Colonic mucosa (tissue), 4 donors: ENCODE data around the gene ACTR6. TPM values are rescaled to one million over a fixed set of nuclear protein-coding genes. Genes with fewer than 3 reads are reported as not detected.

ENCODE experiments used
- DNase-seq: peaks from one replicate; pipeline ENCODE4 v3.0.0-alpha.2; 2020
- H3K27ac ChIP-seq: fragments of 200-600 bp; one replicate; pipeline ENCODE4 v1.8.0; 2021
- H3K27me3 ChIP-seq: fragments of 200-600 bp; one replicate; pipeline ENCODE4 v1.8.0; 2021
- H3K36me3 ChIP-seq: fragments of 200-600 bp; one replicate; pipeline ENCODE4 v1.8.0; 2021
- H3K4me1 ChIP-seq: fragments of 200-600 bp; one replicate; pipeline ENCODE4 v1.8.0; 2021; ENCODE audit warnings: mild to moderate bottlenecking
- H3K4me3 ChIP-seq: fragments of 200-600 bp; one replicate; pipeline ENCODE4 v1.8.0; 2021
- H3K9ac ChIP-seq, 2 donors: one replicate each; pipeline ENCODE4 v1.7.0; 2013; ENCODE audit warnings: control low read depth in 2 of 2, low read depth in 2 of 2, low read length in 2 of 2
- H3K9me3 ChIP-seq: fragments of 200-600 bp; one replicate; pipeline ENCODE4 v1.8.0; 2021
- intact Hi-C: fragments of 100-400 bp; cut with DNase I; formaldehyde crosslinking; loops from one replicate; pipeline ENCODE4 v1.14.1; 2022
- total RNA-seq, 2 donors: library from RNA; stranded (reverse); fragmentation: NEBNext Ultra II Directional in 1 of 2; extraction: Animal tissue kit (Norgen Biotek cat#: 25700) in 1 of 2; gene quantifications; one replicate each; pipeline ENCODE4 v1.2.1, GENCODE V29; 2021
- TF ChIP-seq, protein P1 (sequence below): fragments of 200-600 bp; IDR thresholded peaks from one replicate; pipeline ENCODE4 v1.8.0; 2022; ENCODE audit warnings: antibody characterized with exemption, mild to moderate bottlenecking
- donor health status: healthy.
- donor health status: DM: no; HTN: no; CAD: no.
- donor health status: DM: no; HTN: no; CAD: no.

Gene ACTR6
- total RNA-seq, 2 donors from 2014 or later = 24.3 to 37.7 TPM

DNA sequence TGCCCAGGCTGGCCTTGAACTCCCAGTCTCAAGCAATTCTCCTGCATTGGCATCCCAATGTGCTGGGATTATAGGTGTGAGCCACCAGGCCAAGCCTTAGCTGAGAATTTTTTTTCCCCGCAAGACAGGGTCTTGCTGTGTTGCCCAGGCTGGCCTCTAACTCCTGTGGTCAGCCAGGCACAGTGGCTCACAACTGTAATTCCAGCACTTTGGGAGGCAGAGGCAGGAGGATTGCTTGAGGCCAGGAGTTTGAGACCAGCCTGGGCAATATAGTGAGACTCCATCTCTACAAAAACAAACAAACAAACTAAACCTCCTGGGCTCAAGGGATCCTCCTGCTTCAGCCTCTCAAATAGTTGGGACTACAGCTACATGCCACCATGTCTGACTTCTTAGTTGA is 39.0 kb downstream of the ACTR6 start:
- TF ChIP-seq, protein P1, sequence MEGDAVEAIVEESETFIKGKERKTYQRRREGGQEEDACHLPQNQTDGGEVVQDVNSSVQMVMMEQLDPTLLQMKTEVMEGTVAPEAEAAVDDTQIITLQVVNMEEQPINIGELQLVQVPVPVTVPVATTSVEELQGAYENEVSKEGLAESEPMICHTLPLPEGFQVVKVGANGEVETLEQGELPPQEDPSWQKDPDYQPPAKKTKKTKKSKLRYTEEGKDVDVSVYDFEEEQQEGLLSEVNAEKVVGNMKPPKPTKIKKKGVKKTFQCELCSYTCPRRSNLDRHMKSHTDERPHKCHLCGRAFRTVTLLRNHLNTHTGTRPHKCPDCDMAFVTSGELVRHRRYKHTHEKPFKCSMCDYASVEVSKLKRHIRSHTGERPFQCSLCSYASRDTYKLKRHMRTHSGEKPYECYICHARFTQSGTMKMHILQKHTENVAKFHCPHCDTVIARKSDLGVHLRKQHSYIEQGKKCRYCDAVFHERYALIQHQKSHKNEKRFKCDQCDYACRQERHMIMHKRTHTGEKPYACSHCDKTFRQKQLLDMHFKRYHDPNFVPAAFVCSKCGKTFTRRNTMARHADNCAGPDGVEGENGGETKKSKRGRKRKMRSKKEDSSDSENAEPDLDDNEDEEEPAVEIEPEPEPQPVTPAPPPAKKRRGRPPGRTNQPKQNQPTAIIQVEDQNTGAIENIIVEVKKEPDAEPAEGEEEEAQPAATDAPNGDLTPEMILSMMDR = no peak
- no peak overlapping the region for H3K9ac ChIP-seq
- H3K4me1 ChIP-seq = no peaks in the 10 kb centered on the region
- no peak overlapping the region for H3K27ac ChIP-seq
- no peaks in the 10 kb centered on the region for H3K27me3 ChIP-seq
- intact Hi-C loops = loop anchor here (5.0 to 10.0 kb wide), 2 partner anchors 313 to 495 kb away; no protein-coding TSS in a partner anchor
- H3K9me3 ChIP-seq = no peaks in the 10 kb centered on the region
- no peak overlapping the region for H3K4me3 ChIP-seq
- DNase-seq = no peak
- H3K36me3 ChIP-seq = no peaks in the 10 kb centered on the region

- TF ChIP-seq, protein P1 = no peak
- intact Hi-C loops = no loop called here
Observed at GRCh38 chr12:100243137-100243536, 42.5 kb downstream of the ACTR6 start.

GRCh38 chr12:100247765-100248164 is 47.1 kb downstream of the ACTR6 start:
- Histone ChIP-seq H3K4me1 (no peaks in the 10 kb centered on the region), H3K27ac (no peak overlapping the region), H3K9me3 (no peaks in the 10 kb centered on the region), H3K4me3 (no peak overlapping the region), H3K27me3 (no peaks in the 10 kb centered on the region), H3K36me3 (no peaks in the 10 kb centered on the region), H3K9ac (no peak overlapping the region)
- DNase-seq = no peak
- intact Hi-C loops = no loop called here
- TF ChIP-seq, protein P1 = no peak

More at GRCh38 chr12:100243137-100243536, 42.5 kb downstream of the ACTR6 start:
- Histone ChIP-seq H3K9me3 (no peaks in the 10 kb centered on the region), H3K36me3 (no peaks in the 10 kb centered on the region), H3K4me3 (no peak overlapping the region), H3K4me1 (no peaks in the 10 kb centered on the region), H3K9ac (no peak overlapping the region), H3K27me3 (no peaks in the 10 kb centered on the region), H3K27ac (no peak overlapping the region)
- no peak for DNase-seq

- H3K27ac ChIP-seq = no peak overlapping the region
- no peak for DNase-seq
- H3K4me1 ChIP-seq = no peaks in the 10 kb centered on the region
- no peaks in the 10 kb centered on the region for H3K9me3 ChIP-seq
- intact Hi-C loops = no loop called here
- H3K9ac ChIP-seq = no peak overlapping the region
- TF ChIP-seq, protein P1 = no peak
- no peak overlapping the region for H3K4me3 ChIP-seq
- H3K36me3 ChIP-seq = no peaks in the 10 kb centered on the region
- H3K27me3 ChIP-seq = no peaks in the 10 kb centered on the region
Observed at GRCh38 chr12:100248886-100249285, 48.3 kb downstream of the ACTR6 start.

- Histone ChIP-seq H3K9me3 (no peaks in the 10 kb centered on the region), H3K27ac (no peak overlapping the region), H3K4me3 (no peak overlapping the region), H3K36me3 (no peaks in the 10 kb centered on the region), H3K4me1 (no peaks in the 10 kb centered on the region), H3K27me3 (no peaks in the 10 kb centered on the region), H3K9ac (no peak overlapping the region)
- no peak for DNase-seq
- intact Hi-C loops = no loop called here
- TF ChIP-seq, protein P1 = no peak
Observed at GRCh38 chr12:100249941-100250340, 49.3 kb downstream of the ACTR6 start.
